Upper lobe of left lung (tissue), 6 donors: ENCODE data around the gene EML1. TPM values are rescaled to one million over a fixed set of nuclear protein-coding genes. Genes with fewer than 3 reads are reported as not detected.

Source experiments
- ATAC-seq, 2 donors: fragments of 200-7000 bp; cut with Tn5 transposase; one replicate each; pipeline ENCODE4 v1.9.1; 2022; ENCODE audit warnings: mild to moderate bottlenecking in 2 of 2, moderate library complexity in 2 of 2; ENCODE audit not compliant: low FRiP score in 2 of 2
- DNase-seq, 2 donors: peaks; one replicate each; pipeline ENCODE4 v3.0.0-alpha.2; 2019 to 2020
- H3K27ac ChIP-seq, 4 donors: fragments of 200-600 bp; sonication (generic); one replicate each; pipeline ENCODE4 v1.5.1; 2016 to 2019
- H3K27me3 ChIP-seq, 4 donors: fragments of 200-600 bp; sonication (generic); one replicate each; pipeline ENCODE4 v1.5.1; 2017 to 2019
- H3K36me3 ChIP-seq, 4 donors: fragments of 200-600 bp; sonication (generic); one replicate each; pipeline ENCODE4 v1.5.1; 2016 to 2019
- H3K4me1 ChIP-seq, 4 donors: fragments of 200-600 bp; sonication (generic); one replicate each; pipeline ENCODE4 v1.5.1; 2018 to 2019
- H3K4me3 ChIP-seq, 4 donors: fragments of 200-600 bp; sonication (generic); one replicate each; pipeline ENCODE4 v1.5.1; 2017 to 2019; ENCODE audit warnings: mild to moderate bottlenecking in 2 of 4, moderate library complexity in 1 of 4
- H3K9me3 ChIP-seq, 4 donors: fragments of 200-600 bp; sonication (generic); one replicate each; pipeline ENCODE4 v1.5.1; 2018 to 2019
- EP300 ChIP-seq, 4 donors: sonication (generic); formaldehyde crosslinking; IDR thresholded peaks; one replicate each; pipeline ENCODE4 v1.5.1; 2017; ENCODE audit warnings: antibody characterized with exemption in 4 of 4, control low read depth in 2 of 4
- POLR2A ChIP-seq, 4 donors: fragments of 450-650 bp; IDR thresholded peaks; one replicate each; pipeline ENCODE4 v1.5.1; 2016 to 2017; ENCODE audit warnings: antibody characterized with exemption in 4 of 4, mild to moderate bottlenecking in 2 of 4
- POLR2AphosphoS5 ChIP-seq, 2 donors: sonication (generic); formaldehyde crosslinking; IDR thresholded peaks; one replicate each; pipeline ENCODE4 v1.5.1; 2017; ENCODE audit warnings: antibody characterized with exemption in 2 of 2
- WGBS, 2 donors: methylation state at CpG; one replicate each; pipeline ENCODE4 v1.1.5; 2017 to 2018; 5-methylcytosine and 5-hydroxymethylcytosine counted together
- total RNA-seq, 6 donors: library from RNA; depleted of rRNA in 4 of 6; stranded (reverse); fragments of >200 nt in 4 of 6; gene quantifications; one replicate each; pipeline versions ENCODE4 v1.1.0 to v1.2.1, GENCODE V29; 2016 to 2021
- TF ChIP-seq, protein P1 (sequence below), 6 experiments: fragments of 450-650 bp in 4 of 6; fragments of 200-600 bp in 2 of 6; sonication (generic) in 2 of 6; IDR thresholded peaks; one replicate each; pipeline ENCODE4 v1.5.1; 2016 to 2019; ENCODE audit warnings: antibody characterized with exemption in 6 of 6
- donor health status: DM: no; HTN: no; CAD: no; lungs with moderate emphysema.
- donor health status: DM: no; HTN: yes; CAD: no; lungs with severe emphysema.

EML1 gene
- total RNA-seq, 6 donors from 2014 or later: 22.2 to 55.5 (median 36.4) TPM

- Histone ChIP-seq H3K9me3 (no peaks in the 10 kb centered on the region), H3K4me1 (no peaks in the 10 kb centered on the region), H3K4me3 (no peak overlapping the region), H3K27me3 (no peaks in the 10 kb centered on the region), H3K36me3 (peaks cover 0 to 19% (median 0%) of the 10 kb centered on the region in 4 donors), H3K27ac (no peak overlapping the region)
- DNase-seq (no peak), ATAC-seq (no peak)
- 60 to 100% methylated on average over 2 of the region's 2 CpGs for WGBS, 2 donors
- no peak for TF ChIP-seq EP300 (IDR thresholded peaks at IDR 0.05)
- no peak for TF ChIP-seq POLR2AphosphoS5 (IDR thresholded peaks at IDR 0.05)
- TF ChIP-seq POLR2A (IDR thresholded peaks at IDR 0.05): no peak
- TF ChIP-seq, protein P1, sequence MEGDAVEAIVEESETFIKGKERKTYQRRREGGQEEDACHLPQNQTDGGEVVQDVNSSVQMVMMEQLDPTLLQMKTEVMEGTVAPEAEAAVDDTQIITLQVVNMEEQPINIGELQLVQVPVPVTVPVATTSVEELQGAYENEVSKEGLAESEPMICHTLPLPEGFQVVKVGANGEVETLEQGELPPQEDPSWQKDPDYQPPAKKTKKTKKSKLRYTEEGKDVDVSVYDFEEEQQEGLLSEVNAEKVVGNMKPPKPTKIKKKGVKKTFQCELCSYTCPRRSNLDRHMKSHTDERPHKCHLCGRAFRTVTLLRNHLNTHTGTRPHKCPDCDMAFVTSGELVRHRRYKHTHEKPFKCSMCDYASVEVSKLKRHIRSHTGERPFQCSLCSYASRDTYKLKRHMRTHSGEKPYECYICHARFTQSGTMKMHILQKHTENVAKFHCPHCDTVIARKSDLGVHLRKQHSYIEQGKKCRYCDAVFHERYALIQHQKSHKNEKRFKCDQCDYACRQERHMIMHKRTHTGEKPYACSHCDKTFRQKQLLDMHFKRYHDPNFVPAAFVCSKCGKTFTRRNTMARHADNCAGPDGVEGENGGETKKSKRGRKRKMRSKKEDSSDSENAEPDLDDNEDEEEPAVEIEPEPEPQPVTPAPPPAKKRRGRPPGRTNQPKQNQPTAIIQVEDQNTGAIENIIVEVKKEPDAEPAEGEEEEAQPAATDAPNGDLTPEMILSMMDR (IDR thresholded peaks at IDR 0.05): no peak
Measured at GRCh38 chr14:99892406-99892805, 99.2 kb downstream of the EML1 start.

DNA sequence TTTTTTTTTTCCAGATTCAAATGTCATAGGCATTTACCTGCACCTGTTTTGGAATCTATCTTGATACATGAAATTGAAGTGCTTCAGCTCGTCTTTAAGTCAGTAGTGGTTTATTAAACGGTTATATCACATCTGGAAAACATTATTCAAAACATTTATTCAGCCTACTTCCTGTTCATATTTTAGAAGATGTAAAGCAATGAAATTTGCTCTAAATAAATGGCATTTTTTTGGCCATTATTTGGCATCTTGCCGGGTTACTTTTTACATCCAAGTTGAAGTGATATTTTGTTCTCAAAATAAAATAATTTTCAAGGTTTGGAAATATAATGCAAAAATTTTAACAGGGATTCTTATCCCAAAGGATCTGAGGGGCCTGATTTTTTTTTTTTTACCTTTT, 103.1 kb downstream of the EML1 start:
- TF ChIP-seq EP300 (IDR thresholded peaks at IDR 0.05): no peak
- no peak for TF ChIP-seq POLR2A (IDR thresholded peaks at IDR 0.05)
- TF ChIP-seq, protein P1 (IDR thresholded peaks at IDR 0.05): no peak
- no peak for TF ChIP-seq POLR2AphosphoS5 (IDR thresholded peaks at IDR 0.05)
- Histone ChIP-seq H3K9me3 (no peaks in the 10 kb centered on the region), H3K4me1 (no peaks in the 10 kb centered on the region), H3K36me3 (peaks cover 0 to 21% (median 4%) of the 10 kb centered on the region in 4 donors), H3K4me3 (no peak overlapping the region), H3K27ac (no peak overlapping the region), H3K27me3 (no peaks in the 10 kb centered on the region)
- ATAC-seq: no peak
- WGBS, 2 donors: 46 to 52% methylated on average over 3 of the region's 3 CpGs
- no peak for DNase-seq

- Histone ChIP-seq H3K4me1 (no peaks in the 10 kb centered on the region), H3K9me3 (no peaks in the 10 kb centered on the region), H3K36me3 (peaks cover 0 to 45% (median 7%) of the 10 kb centered on the region in 4 donors), H3K4me3 (no peak overlapping the region), H3K27ac (no peak overlapping the region), H3K27me3 (no peaks in the 10 kb centered on the region)
- ATAC-seq: no peak
- TF ChIP-seq POLR2A (IDR thresholded peaks at IDR 0.05) (no peak), POLR2AphosphoS5 (IDR thresholded peaks at IDR 0.05) (no peak), EP300 (IDR thresholded peaks at IDR 0.05) (no peak)
- TF ChIP-seq, protein P1 (IDR thresholded peaks at IDR 0.05): peak in 5 of 6 experiments; percentile 5 to 53 (median 40)
- 78 to 81% methylated on average over 7 of the region's 7 CpGs for WGBS, 2 donors
- DNase-seq: no peak
Measured at GRCh38 chr14:99899578-99900178, 106.5 kb downstream of the EML1 start.

- Histone ChIP-seq H3K27ac (no peak overlapping the region), H3K9me3 (no peaks in the 10 kb centered on the region), H3K4me1 (no peaks in the 10 kb centered on the region), H3K36me3 (peaks cover 0 to 72% (median 15%) of the 10 kb centered on the region in 4 donors), H3K4me3 (no peak overlapping the region), H3K27me3 (no peaks in the 10 kb centered on the region)
- DNase-seq: no peak
- ATAC-seq: no peak
- TF ChIP-seq, protein P1 (IDR thresholded peaks at IDR 0.05): no peak
- TF ChIP-seq POLR2A (IDR thresholded peaks at IDR 0.05) (no peak), POLR2AphosphoS5 (IDR thresholded peaks at IDR 0.05) (no peak), EP300 (IDR thresholded peaks at IDR 0.05) (no peak)
Measured at GRCh38 chr14:99902925-99903324, 109.7 kb downstream of the EML1 start.

DNA sequence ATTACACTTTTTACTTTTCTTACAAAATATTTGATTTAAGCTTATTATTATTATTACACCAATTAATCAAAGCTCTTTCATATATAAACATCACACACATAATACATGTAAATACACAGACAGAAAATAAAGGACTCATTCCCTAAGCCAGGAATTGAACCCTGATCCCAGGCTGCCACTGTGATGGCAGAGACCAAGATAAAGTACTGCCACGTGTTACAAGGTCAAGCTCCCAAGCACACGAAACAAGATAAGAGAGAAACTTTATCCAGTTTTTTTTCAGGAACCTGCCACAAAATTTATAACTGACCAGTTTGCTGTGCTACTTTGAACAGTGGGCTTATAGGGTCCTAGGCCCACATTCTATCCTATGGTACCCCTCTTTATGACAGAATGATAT, 111.3 kb downstream of the EML1 start:
- Histone ChIP-seq H3K27ac (no peak overlapping the region), H3K27me3 (no peaks in the 10 kb centered on the region), H3K4me3 (no peak overlapping the region), H3K36me3 (peaks cover 0 to 78% (median 19%) of the 10 kb centered on the region in 4 donors), H3K4me1 (no peaks in the 10 kb centered on the region), H3K9me3 (no peaks in the 10 kb centered on the region)
- DNase-seq (no peak), ATAC-seq (no peak)
- TF ChIP-seq POLR2AphosphoS5 (IDR thresholded peaks at IDR 0.05): no peak
- TF ChIP-seq POLR2A (IDR thresholded peaks at IDR 0.05): no peak
- TF ChIP-seq EP300 (IDR thresholded peaks at IDR 0.05): no peak
- TF ChIP-seq, protein P1 (IDR thresholded peaks at IDR 0.05): no peak
- WGBS, 2 donors: 80 to 93% methylated on average over 2 of the region's 2 CpGs
